K562 (cell line): ENCODE results near the gene SLC22A23. TPM values are rescaled to one million over a fixed set of nuclear protein-coding genes. Genes with fewer than 3 reads are reported as not detected.

Experiments used
- ATAC-seq: fragments of 200-7000 bp; cut with Tn5 transposase; 3 replicates; pipeline ENCODE4 v1.9.1; 2020; ENCODE audit warnings: moderate library complexity
- BruUV-seq: library from RNA; stranded (reverse); fragments of 400-500 nt; replicated peaks from 2 replicates; lab custom pipeline; 2021; lab: Mats Ljungman, UMichigan
- CTCF ChIA-PET: fragments of 300-600 bp; formaldehyde crosslinking; extraction: SDS; loops from one replicate; lab custom pipeline; 2021; ENCODE audit warnings: low intra/inter-chr PET ratio; lab: Yijun Ruan, JAX
- POLR2A ChIA-PET: fragments of 300-600, 350-650 bp; sonication (Branson Sonifier 250); formaldehyde crosslinking; extraction: SDS; loops from one replicate; lab custom pipeline; 2021; ENCODE audit warnings: antibody characterized with exemption, inconsistent platforms; lab: Yijun Ruan, JAX
- DNase-seq, 4 experiments: peaks; one replicate each; pipeline versions ENCODE4 v3.0.0 to v3.0.0-alpha.2; 2011 to 2018; ENCODE audit warnings: low spot score in 3 of 4, mixed read lengths in 3 of 4; ENCODE audit errors: extremely low read depth in 1 of 4
- FAIRE-seq: peaks from 2 replicates; lab custom pipeline; 2011; peaks lifted over from hg19 to GRCh38; lab: Jason Lieb, UNC
- H2AFZ ChIP-seq: 2 replicates; pipeline ENCODE4 v1.6.0; 2011; ENCODE audit warnings: low read depth, low read length, control low read depth, inconsistent platforms
- H3K27ac ChIP-seq: fragments of 200-600 bp; 3 replicates; pipeline ENCODE4 v1.8.0; 2011; ENCODE audit warnings: low read depth, mild to moderate bottlenecking, control low read depth, inconsistent platforms, low read length, moderate library complexity, mixed read lengths; ENCODE audit errors: extremely low read depth
- H3K27me3 ChIP-seq, 2 experiments: fragments of 300-600 bp in 1 of 2; 2 replicates in 1 of 2; 3 replicates in 1 of 2; pipeline versions ENCODE4 v1.6.0 to v1.8.0; 2011; ENCODE audit warnings: inconsistent platforms in 2 of 2, low read length in 2 of 2, mild to moderate bottlenecking in 1 of 2, mixed read lengths in 1 of 2, moderate library complexity in 1 of 2; ENCODE audit not compliant: control insufficient read depth in 2 of 2, insufficient read depth in 2 of 2
- H3K36me3 ChIP-seq: fragments of 300-600 bp; 3 replicates; pipeline ENCODE4 v1.8.0; 2011; ENCODE audit warnings: mild to moderate bottlenecking, low read length, inconsistent platforms; ENCODE audit not compliant: control insufficient read depth, insufficient read depth
- H3K4me1 ChIP-seq, 2 experiments: fragments of 200-600 bp in 1 of 2; replicated peaks in 1 of 2; 2 replicates in 1 of 2; 3 replicates in 1 of 2; pipeline versions ENCODE4 v1.5.1 to v1.8.0; 2011; ENCODE audit warnings: inconsistent platforms in 2 of 2, low read length in 2 of 2, mild to moderate bottlenecking in 1 of 2, mixed read lengths in 1 of 2, moderate library complexity in 1 of 2; ENCODE audit not compliant: control insufficient read depth in 2 of 2, insufficient read depth in 2 of 2
- H3K4me2 ChIP-seq: 2 replicates; pipeline ENCODE4 v1.6.1; 2011; ENCODE audit warnings: low read length, control low read depth, inconsistent platforms, mixed read lengths; ENCODE audit not compliant: insufficient read depth
- H3K4me3 ChIP-seq: fragments of 200-600 bp; sonication (generic), shearing (Covaris generic); 2 replicates; pipeline ENCODE4 v1.5.1; 2016; ENCODE audit warnings: control low read depth, inconsistent platforms
- H3K79me2 ChIP-seq: fragments of 200-600 bp; 3 replicates; pipeline ENCODE4 v1.8.0; 2011; ENCODE audit warnings: low read length, inconsistent platforms; ENCODE audit not compliant: control insufficient read depth, insufficient read depth
- H3K9ac ChIP-seq, 2 experiments: 2 replicates each; pipeline versions ENCODE4 v1.6.0 to v1.6.1; 2011; ENCODE audit warnings: low read depth in 2 of 2, low read length in 2 of 2, control low read depth in 1 of 2, inconsistent platforms in 1 of 2, mild to moderate bottlenecking in 1 of 2, mixed read lengths in 1 of 2; ENCODE audit not compliant: insufficient read depth in 1 of 2
- H3K9me1 ChIP-seq: one replicate; pipeline ENCODE4 v1.6.0; 2011; ENCODE audit warnings: inconsistent platforms, mild to moderate bottlenecking, low read length, moderate library complexity; ENCODE audit not compliant: control insufficient read depth, insufficient read depth
- H3K9me3 ChIP-seq: replicated peaks from 2 replicates; pipeline ENCODE4 v1.5.1; 2011; ENCODE audit warnings: low read depth, low read length, inconsistent platforms; ENCODE audit not compliant: control insufficient read depth, insufficient read depth
- H4K20me1 ChIP-seq: replicated peaks from 2 replicates; pipeline ENCODE4 v1.6.1; 2011; ENCODE audit warnings: low read length, inconsistent platforms, mixed read lengths; ENCODE audit not compliant: control insufficient read depth, insufficient read depth
- ARID1B ChIP-seq: fragments of 450-650 bp; IDR thresholded peaks from 2 replicates; pipeline ENCODE4 v1.6.1; 2016; ENCODE audit warnings: antibody characterized with exemption, mild to moderate bottlenecking, inconsistent platforms
- BHLHE40 ChIP-seq: IDR thresholded peaks from 2 replicates; pipeline ENCODE4 v1.6.1; 2011; ENCODE audit warnings: low read length, improper control_type of control experiment
- CBFA2T2 ChIP-seq: fragments of 450-650 bp; conservative IDR thresholded peaks from 2 replicates; pipeline ENCODE4 v1.6.1; 2017; ENCODE audit warnings: mild to moderate bottlenecking
- CBFA2T3 ChIP-seq: fragments of 450-650 bp; IDR thresholded peaks from 2 replicates; pipeline ENCODE4 v1.6.1; 2017
- CHD1 ChIP-seq: fragments of 200-600 bp; sonication (generic); IDR thresholded peaks from one replicate; pipeline ENCODE4 v1.6.1; 2012; ENCODE audit warnings: mild to moderate bottlenecking, moderate library complexity, low read length, inconsistent platforms
- ETV6 ChIP-seq, 3 experiments: fragments of 150-350 bp in 1 of 3; sonication (generic) in 1 of 3; formaldehyde crosslinking in 1 of 3; IDR thresholded peaks; 2 replicates each; pipeline versions ENCODE4 v1.6.1 to v1.8.0; 2014 to 2022; ENCODE audit warnings: borderline replicate concordance in 2 of 3, low read depth in 2 of 3, antibody characterized with exemption in 1 of 3, low read length in 1 of 3, mild to moderate bottlenecking in 1 of 3, missing genetic modification reagents in 1 of 3
- FOSL1 ChIP-seq: fragments of 200-800 bp; sonication (Bioruptor generic); conservative IDR thresholded peaks from 2 replicates; pipeline ENCODE4 v1.6.1; 2016; ENCODE audit warnings: missing genetic modification characterization, missing compliant biosample characterization
- HMBOX1 ChIP-seq: sonication (generic); IDR thresholded peaks from 2 replicates; pipeline ENCODE4 v1.6.1; 2016
- POLR2G ChIP-seq: fragments of 200-400 bp; formaldehyde crosslinking; IDR thresholded peaks from 2 replicates; pipeline ENCODE4 v1.6.1; 2017; ENCODE audit warnings: low read depth, mild to moderate bottlenecking, antibody characterized with exemption, low read length, moderate library complexity
- RREB1 ChIP-seq: fragments of 250-450 bp; sonication (Bioruptor Pico); IDR thresholded peaks from 2 replicates; pipeline ENCODE4 v1.4.0; 2020
- TEAD4 ChIP-seq, 2 experiments: sonication (generic) in 1 of 2; formaldehyde crosslinking in 1 of 2; IDR thresholded peaks; 2 replicates each; pipeline versions ENCODE4 v1.6.1 to v1.8.0; 2012 to 2022; ENCODE audit warnings: borderline replicate concordance in 1 of 2, inconsistent platforms in 1 of 2, low read length in 1 of 2, mild to moderate bottlenecking in 1 of 2, missing genetic modification reagents in 1 of 2
- ZBTB1 ChIP-seq: sonication (generic); formaldehyde crosslinking; IDR thresholded peaks from 2 replicates; pipeline ENCODE4 v1.8.1; 2023; ENCODE audit warnings: missing genetic modification reagents, low read depth, mild to moderate bottlenecking, borderline replicate concordance
- ZKSCAN8 ChIP-seq: fragments of 200-800 bp; sonication (Bioruptor generic); IDR thresholded peaks from 2 replicates; pipeline ENCODE4 v1.6.1; 2016; ENCODE audit warnings: missing genetic modification characterization, missing compliant biosample characterization
- ZNF445 ChIP-seq: fragments of 250-450 bp; sonication (Bioruptor Pico); IDR thresholded peaks from 2 replicates; pipeline ENCODE4 v1.4.0; 2020; ENCODE audit warnings: low read depth, mild to moderate bottlenecking, moderate library complexity
- ZNF778 ChIP-seq: fragments of 450-650 bp; formaldehyde crosslinking; IDR thresholded peaks from 2 replicates; pipeline ENCODE4 v1.4.0; 2020; ENCODE audit warnings: mild to moderate bottlenecking, moderate library complexity
- ZNF79 ChIP-seq: fragments of 250-450 bp; sonication (Bioruptor Pico); IDR thresholded peaks from 2 replicates; pipeline ENCODE4 v1.4.0; 2020; ENCODE audit warnings: low read depth, mild to moderate bottlenecking, moderate library complexity
- WGBS: fragments of 100-300 bp; shearing (Covaris generic); methylation state at CpG from one replicate; pipeline ENCODE4 v1.1.6; 2016; ENCODE audit warnings: low coverage, mixed read lengths; ENCODE audit not compliant: insufficient coverage; ENCODE audit errors: missing lambda C conversion rate; 5-methylcytosine and 5-hydroxymethylcytosine counted together
- in situ Hi-C: fragments of 300-500 bp; cut with MboI; formaldehyde crosslinking; loops from 4 replicates; pipeline ENCODE4 v1.15.0; 2018; ENCODE audit warnings: inconsistent platforms, mixed read lengths
- intact Hi-C: fragments of 100-400 bp; cut with micrococcal nuclease; formaldehyde crosslinking; loops from 2 replicates; pipeline ENCODE4 v1.14.2; 2022
- polyA plus RNA-seq, 8 experiments: library from polyadenylated mRNA; depleted of rRNA in 4 of 8; stranded (reverse) in 5 of 8; unstranded in 3 of 8; fragments of >200 nt; fragmentation: Nextera tagmentation in 2 of 8; fragmentation: Illumina TruSeq in 1 of 8; extraction: Ambion mirVana in 2 of 8; extraction: Trizol in 1 of 8; gene quantifications; 2 replicates each; pipeline versions ENCODE4 v1.2.1 to v1.2.3, GENCODE V29; 2011 to 2014; ENCODE audit warnings: inconsistent platforms in 1 of 8, missing spikeins in 1 of 8
- total RNA-seq, 7 experiments: library from RNA; depleted of rRNA in 6 of 7; stranded (reverse); fragments of >200 nt in 6 of 7; fragmentation: Illumina TruSeq in 2 of 7; extraction: Trizol in 2 of 7; gene quantifications; 2 replicates each; pipeline versions ENCODE4 v1.2.1 to v1.2.3, GENCODE V29; 2011 to 2021; ENCODE audit warnings: low replicate concordance in 1 of 7

Gene SLC22A23
- total and polyA plus RNA-seq, 9 of the 15 experiments (the other 6 are each of a cell fraction or from before 2014, with no cell fraction given), result 0.30 to 8.7 (median 2.5) TPM

- 27% methylated on average over 8 of the region's 8 CpGs for WGBS
- Histone ChIP-seq H3K36me3 (no peaks in the 10 kb centered on the region), H4K20me1 (no peaks in the 10 kb centered on the region), H3K9ac (no peak overlapping the region; a peak in 1 of 4 replicates), H3K4me2 (0 out of 2 replicates have a peak overlapping the region, but pooled peaks have one; percentile 4), H3K9me1 (no peaks in the 10 kb centered on the region), H3K4me3 (no peak overlapping the region), H3K9me3 (no peaks in the 10 kb centered on the region), H3K27me3 (no peaks in the 10 kb centered on the region), H3K79me2 (no peaks in the 10 kb centered on the region), H3K27ac (no peak overlapping the region), H3K4me1 (peaks cover 17 to 50% of the 10 kb centered on the region in 2 experiments; a peak in 4 of 5 replicates), H2AFZ (no peak overlapping the region)
- DNase-seq, result no peak
- ChIA-PET CTCF (no interaction called here), POLR2A (no interaction called here)
- in situ Hi-C loops (no loop called here), intact Hi-C loops (no loop called here)
- no peak for FAIRE-seq
- ATAC-seq, result no peak
- no TSS peak for BruUV-seq
- no peak for TF ChIP-seq ZNF79 (CRISPR knock-in tag)
- TF ChIP-seq ZKSCAN8 (CRISPR knock-in tag), result no peak
- TF ChIP-seq CHD1, result no peak
- peak; percentile 29; the same call in 1 of the 2 replicates for TF ChIP-seq TEAD4 (IDR thresholded peaks at IDR 0.05; ENCODE audit: low read length)
- TF ChIP-seq TEAD4 (CRISPR knock-in tag; IDR thresholded peaks at IDR 0.05; ENCODE audit: borderline replicate concordance), result no peak
- no peak for TF ChIP-seq BHLHE40
- peak; percentile 69 for TF ChIP-seq FOSL1 (tag)
- no peak for TF ChIP-seq ZNF778 (CRISPR knock-in tag)
- TF ChIP-seq CBFA2T2, result peak; percentile 24; the same call in 1 of the 2 replicates
- no peak for TF ChIP-seq ZBTB1 (CRISPR knock-in tag)
- no peak for TF ChIP-seq POLR2G
- no peak for TF ChIP-seq ETV6 (IDR thresholded peaks at IDR 0.05; ENCODE audit: borderline replicate concordance in 1 of 2, low read depth in 2 of 2, low read length in 1 of 2)
- 0 out of 2 replicates have a peak, but pooled peaks have one; percentile 45 for TF ChIP-seq ETV6 (CRISPR knock-in tag; IDR thresholded peaks at IDR 0.05; ENCODE audit: borderline replicate concordance)
- 0 out of 2 replicates have a peak, but pooled peaks have one; percentile 35 for TF ChIP-seq RREB1
- peak; percentile 65 for TF ChIP-seq CBFA2T3
- no peak for TF ChIP-seq ZNF445 (CRISPR knock-in tag)
- peak; percentile 89 for TF ChIP-seq HMBOX1
- TF ChIP-seq ARID1B, result peak; percentile 38; the same call in 1 of the 2 replicates
Measured at GRCh38 chr6:3418496-3419060, 38.3 kb downstream of the SLC22A23 start.
